Stimulated activated CD4-positive, alpha-beta T cell treated with anti-CD3 and anti-CD28 coated beads, Interleukin-2, amount 100 ng/mL, for 48 hours (primary cell): ENCODE data around the gene FRMD3.

ENCODE experiments used
- DNase-seq, 2 donors: peaks; one replicate each; pipeline ENCODE4 v3.0.0-alpha.2; 2020

Gene FRMD3

DNA sequence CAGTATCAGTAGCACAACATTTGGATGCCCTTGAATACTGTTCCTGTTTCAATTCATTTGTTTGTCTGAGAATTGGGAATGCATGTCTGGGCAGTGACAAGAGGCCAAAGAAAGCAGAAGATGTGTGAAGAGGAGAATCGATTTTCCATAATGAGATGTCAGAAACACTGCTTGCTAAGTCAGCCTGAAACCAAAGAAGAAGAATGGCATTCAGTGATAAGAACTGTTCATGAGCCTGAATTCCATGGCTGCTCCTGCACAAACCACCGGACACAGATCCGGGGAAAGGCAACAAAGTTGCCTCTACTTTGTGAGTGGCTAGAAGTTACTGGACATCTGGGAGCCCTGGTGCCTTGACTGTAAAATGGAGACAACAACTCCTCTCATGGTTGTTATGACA, 268.1 kb downstream of the FRMD3 start:
- DNase-seq = no peak

DNA sequence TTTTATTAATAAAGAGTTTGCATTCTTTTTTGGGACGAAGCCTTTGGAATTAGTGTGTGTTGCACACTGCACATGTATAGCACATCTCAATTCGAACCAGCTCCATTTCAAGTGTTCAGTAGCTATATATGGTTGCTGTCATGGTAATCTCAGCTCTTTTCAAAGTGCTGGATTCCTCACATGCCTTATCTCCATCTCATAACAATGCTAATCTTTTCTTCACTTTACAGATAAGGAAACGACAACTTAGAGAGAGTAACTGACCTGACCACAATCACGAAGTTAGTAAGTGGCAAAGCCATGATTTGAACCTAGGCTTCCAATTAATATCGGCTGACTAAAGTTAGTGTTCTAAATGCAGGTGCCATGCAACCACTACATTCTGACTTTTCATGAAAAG, 270.5 kb downstream of the FRMD3 start:
- DNase-seq = no peak

DNA sequence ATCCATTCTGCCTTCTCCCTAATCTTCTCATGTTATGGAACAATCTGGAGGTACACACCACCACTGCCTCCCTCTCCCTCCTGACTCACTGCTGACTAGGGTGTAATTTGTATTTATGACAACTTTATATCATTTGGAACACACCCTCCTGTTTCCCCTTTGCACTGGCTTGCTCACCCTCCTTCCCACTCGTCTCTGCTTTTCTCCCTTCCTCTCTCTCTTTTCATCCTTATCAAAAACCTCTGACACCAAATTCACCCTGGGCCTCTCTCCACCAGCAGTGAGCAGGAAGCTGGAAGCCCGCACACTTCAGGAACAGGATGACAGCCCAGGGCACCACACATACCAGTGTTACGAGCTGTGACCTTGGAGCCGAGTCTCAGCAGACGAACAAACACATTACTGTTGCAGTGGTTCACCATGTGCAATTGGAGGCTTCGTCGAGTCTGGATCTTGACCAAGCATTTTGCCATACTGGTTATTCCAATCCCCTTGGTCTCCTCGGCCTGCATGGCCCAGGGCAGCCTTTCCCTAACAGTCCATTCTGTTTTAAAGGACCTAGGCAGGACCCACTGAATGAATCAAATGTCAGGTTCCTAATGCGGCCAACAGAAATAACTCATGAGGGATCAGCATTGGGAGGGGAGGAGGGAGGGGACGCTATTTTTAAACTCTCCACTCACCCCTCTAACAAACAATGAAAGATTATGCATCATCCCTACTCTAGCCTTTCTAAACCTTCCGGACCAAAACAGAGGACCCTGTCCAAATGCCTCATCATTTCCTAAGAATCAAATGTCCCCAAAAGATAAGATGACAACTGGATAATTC, 271.3 kb downstream of the FRMD3 start:
- DNase-seq = no peak

DNA sequence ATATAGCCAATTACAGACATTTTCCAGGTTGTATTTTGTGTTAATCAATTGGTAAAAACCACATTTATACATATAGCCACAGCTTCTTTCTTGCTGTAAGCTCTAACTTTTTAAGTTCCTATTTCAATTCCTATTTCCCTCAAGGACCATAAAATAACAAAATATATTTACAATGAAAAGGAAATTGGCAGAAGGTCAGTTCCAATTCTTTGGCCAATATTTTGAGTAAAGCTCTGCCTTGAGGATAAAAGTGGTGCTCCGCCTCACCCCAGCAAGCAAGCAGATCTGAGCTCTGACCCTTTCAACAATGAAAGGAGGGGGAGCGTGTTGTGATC, 271.9 kb downstream of the FRMD3 start:
- DNase-seq = no peak

DNA sequence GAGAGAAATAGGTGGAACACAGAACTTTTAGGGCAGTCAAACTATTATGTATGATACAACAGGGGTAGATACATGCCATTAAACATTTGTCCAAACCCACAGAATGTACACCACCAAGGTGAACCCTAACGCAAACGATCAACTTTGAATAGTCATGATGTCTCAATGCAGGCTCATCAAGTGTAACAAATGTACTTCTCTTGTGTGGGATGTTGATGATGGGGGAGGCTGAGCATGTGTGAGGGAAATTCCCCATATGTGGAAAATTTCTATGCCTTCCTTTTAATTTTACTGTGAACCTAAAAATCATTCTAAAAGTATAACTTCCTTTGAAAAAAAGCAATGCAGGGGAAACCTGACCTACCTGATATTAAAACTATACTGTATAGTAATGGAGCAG, 273.9 kb downstream of the FRMD3 start:
- DNase-seq = no peak

DNA sequence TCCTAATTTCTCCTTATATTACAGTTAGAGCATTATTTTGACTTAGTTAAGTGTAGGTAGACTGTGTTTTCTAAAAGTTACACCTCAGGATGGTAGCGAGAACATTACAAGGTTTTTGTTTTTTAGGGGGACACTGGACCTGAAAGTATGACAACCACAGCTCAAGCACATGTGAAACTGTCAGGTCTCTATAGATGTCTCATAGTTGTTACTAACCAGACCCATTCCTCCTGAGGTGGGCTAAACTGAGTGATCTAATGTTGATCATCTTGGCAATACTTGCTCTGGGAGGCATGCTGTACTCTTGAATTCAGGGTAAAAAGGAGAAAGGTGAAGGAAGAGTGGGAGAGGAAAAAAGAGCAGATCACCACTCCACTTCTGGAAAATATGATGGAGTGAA, 278.6 kb downstream of the FRMD3 start:
- DNase-seq = no peak

DNA sequence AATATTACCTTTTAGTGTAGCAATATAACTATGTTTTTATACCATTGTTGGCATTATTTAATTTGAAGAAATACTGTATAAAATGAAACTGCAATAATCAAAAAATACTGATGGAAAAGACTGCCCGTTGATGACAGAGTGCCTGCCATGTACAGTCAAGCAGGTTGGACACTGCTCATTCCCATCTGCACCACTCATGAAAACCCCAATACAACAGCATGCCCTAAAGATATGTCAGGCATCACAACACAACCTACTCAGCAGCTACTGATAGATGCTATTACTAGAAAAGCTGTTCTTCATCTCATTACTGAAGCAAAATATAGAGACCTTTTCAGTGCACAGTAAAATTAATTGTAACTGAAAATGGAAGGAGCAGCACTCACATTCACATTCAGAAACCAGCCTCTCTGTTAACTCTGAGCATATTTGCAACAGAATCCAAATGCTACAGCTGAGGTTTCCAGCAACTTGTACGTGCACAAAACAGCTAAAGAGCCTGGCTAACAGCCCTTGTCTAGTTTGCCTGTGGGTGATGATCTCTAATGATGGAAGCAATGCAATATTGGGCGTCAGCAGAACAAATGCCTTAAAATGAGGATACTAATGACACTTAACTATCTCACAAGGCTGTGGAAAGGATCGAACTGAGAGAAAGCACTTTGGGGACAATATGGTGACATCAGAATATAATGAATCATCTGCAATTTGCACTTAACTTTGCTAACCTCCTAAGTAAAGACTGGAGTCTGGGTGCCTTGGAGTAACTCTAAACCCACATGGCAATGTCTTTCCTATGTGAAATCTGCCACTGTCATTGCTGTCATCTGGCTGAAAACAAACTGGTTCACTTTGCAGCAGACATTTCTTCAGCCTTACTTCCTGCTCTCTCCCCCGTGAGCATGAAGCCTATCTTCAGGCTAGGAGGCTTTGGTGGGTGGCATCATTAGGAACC, 280.0 kb downstream of the FRMD3 start:
- no peak for DNase-seq

DNA sequence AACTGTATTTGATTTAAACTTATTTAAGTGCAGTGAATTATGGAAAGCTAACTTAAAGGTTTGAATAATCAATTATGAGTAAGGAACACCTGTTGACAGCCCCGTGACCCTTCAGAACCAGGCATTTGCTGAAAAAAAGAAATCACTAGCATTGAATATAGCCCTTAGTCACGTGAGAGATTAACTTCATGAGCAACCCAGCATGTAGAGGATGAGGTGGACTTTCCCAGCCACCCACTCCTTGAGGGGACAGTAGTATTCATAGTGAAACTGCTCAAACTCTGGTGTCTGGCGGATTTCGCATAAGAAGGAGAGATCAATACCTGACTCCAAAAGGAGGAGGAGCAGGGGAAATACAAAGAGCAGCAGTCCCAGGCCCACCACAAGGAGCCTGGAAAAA, 290.5 kb downstream of the FRMD3 start:
- no peak for DNase-seq

DNA sequence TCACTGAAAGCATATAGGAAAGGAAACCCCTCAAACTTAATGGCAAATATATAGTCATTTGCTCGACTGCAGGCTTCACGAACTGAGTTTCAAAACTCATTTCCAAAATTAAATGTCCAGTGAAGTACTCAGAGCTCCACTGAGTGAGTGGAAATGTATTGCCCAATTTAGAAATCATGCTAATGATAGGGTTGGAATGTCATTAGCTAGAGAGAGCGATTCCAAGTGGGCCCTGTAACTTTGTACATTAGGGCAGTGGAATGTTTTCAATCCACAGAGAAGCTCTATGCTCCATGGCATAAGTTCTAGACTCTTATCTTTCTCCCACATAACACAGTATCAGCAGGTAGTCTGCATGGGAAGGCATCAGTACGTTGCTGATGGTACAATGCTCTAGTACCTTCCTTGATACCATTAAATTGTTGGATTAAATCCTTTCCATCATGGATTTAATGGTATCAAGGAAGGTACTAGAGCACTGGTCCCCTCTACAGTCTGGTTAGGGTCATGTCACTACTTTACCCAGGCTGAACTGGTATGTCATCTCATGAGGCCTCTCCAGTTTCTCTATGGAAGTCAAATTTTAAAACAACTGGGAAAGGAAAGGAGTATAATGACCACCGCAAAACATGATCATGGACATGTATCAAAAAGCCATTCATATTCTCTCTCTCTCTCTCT, 292.1 kb downstream of the FRMD3 start:
- DNase-seq = no peak

DNA sequence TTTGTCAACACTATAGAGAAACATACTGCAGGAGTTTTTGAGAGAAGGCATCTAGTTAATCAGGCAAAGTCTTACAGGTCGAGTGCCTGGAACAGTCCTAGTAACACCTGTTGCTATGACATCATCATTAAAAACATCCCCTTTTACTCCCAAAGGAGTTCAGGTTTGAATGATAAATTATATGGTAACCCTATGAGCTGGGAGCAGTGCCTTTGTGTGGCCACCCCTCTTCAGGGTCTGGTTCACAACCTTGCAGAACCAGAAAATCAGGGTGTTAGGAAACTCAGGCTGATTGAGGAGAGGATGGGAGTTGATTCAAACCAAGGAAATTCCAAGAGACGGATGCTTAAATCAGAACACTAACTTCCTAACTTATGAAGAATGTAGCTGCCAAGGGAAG, 296.1 kb downstream of the FRMD3 start:
- no peak for DNase-seq

DNA sequence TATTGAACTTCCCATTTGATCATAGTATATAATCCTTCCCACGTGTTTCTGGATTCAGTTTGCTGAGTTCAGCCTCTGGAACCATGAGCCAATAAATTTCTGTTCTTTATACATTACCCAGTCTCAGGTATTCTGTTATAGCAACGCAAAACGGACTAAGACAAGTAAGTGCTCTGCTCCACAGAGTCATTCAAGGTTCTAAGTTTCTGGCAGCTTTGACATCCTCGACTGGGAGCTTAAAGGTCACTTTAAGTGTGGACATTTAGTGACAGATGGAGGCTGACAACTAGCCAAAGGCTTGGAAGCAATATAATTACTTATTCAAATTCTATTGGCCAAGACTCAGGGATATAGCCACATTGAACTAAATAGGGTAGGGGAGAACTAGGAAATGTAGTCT, 297.5 kb downstream of the FRMD3 start:
- DNase-seq = no peak

DNA sequence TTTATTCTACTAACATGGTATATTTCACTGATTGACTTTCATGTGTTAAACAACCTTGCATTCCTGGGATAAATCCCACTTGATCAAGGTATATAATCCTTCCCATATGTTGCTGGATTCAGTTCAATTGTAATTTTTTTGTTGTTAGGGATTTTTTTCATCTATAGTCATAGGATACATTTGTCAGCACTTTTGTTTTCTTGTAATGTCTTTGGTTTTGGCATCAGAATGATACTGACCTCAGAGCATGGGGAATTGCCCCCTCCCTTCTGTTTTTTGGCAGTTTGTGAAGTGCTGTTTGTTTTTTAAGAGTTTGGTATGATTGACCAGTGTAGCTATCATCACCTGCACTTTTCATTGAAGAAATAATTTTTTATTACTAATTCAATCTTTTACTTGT, 298.5 kb downstream of the FRMD3 start:
- DNase-seq = no peak

DNA sequence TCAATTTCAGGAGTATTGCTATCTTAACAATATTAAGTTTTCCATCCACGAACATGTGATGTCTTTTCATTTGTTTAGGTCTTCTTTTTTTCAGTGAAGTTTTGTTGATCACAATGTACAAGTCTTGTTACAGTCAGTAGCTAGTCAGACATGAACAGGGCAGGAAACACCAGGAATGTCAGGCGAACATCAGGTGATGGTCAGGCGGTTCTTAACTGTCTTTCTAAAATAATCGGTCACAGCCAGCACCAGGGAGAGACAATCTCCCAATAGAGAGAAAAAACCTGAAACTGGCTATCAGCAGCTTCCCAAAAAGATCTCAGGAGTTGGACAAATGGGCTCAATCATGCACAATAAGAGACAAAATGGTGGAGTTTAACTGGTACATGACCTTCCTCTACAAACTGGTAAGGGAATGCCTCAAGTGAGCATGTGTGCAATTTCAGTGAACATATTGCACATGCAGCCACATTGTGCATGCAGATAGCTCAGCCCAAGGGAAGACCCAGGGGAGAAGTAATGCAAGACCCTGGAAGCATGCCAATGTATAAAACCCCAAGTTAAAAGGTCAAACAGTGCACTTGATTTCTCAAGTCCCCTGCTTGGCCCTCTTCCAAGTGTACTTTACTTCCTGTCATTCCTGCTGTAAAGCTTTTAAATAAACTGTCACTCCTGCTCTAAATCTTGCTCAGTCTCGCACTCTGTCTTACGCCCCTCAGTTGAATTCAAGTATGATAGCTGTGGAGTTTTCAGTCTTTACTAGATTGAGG, 299.1 kb downstream of the FRMD3 start:
- no peak for DNase-seq

DNA sequence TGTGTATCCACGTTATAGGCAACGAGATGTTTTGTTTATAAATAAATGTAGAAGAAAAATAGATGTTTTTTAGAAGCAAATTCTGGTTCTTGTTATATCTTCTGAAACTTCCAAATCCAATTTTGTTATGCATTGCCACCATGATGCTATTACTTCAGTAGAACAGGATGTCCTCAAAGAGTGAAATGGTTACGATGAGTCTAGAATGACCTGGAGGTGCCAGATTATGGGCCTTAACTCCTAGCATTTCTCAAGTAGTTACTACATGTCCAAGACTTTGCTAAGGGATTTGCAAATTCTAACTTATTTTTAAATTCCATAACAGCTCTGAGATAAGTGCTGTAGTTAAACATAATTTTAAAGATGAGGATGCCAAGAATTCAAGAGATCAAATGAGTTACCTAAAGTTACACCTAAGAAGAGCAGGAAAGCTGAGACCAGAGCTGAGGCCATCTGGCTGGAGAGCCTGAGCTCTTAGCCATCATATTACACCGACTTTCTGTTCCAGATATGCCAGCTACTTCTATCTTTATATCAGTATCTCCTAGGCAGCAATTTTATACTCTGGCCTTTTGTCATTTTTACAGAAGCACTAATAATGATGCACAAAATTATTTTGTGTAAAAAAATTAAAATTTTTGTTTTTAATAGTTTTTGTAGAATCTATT, 302.0 kb downstream of the FRMD3 start:
- DNase-seq = no peak

DNA sequence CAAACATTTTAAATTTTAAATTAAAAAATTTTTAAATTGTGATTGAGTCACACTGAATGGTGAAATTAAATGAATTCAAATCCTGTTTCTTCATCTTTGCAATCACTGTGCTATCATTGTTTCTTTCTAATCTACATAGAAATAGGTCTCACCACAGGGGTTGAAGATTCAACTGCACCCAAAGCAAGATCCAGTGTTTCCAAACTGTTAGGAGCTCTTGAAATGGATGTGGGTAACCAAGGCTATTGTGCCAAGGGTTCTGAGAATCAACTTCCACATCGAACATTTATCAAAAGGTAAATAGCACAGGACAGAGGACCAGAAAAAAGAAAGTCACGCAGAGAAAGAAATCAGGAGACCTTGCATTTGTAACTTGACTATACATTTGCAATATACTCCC, 302.7 kb downstream of the FRMD3 start:
- no peak for DNase-seq

DNA sequence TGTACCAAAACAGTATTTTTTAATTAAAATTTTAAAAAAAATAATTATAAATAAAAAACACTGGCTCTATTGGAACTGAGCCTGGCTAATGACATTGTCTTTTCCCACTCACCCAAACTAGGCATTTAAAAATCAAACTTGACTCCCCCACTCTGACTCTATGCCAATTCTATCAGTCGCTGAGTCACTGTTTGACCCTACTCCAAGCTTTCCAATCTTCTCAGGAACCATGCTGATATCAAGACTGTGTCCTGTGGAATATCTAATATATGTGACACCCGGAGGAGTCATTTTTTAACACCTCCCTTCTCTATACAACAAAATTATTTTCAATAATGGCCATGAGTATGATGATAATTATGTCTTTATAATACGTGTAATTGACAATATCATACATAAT, 303.7 kb downstream of the FRMD3 start:
- no peak for DNase-seq

DNA sequence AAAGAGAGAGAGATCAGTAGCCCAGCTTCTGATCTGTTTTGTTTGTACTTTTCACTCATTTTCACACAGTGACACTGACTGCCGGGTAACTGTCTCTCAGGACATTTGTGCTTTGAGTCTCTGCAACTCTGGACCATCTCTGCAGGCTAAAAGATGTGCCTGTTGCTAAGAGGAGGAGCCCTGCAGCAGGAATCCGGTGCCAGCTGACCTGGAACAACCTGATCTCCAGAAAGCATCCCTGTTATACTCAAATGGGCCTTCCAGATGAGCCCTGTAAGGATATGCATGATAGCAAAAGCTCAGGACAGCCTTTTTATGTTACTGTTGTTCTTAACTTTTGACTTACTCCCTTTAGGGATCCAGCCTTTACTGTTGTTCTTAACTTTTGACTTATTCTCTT, 304.6 kb downstream of the FRMD3 start:
- DNase-seq = no peak

DNA sequence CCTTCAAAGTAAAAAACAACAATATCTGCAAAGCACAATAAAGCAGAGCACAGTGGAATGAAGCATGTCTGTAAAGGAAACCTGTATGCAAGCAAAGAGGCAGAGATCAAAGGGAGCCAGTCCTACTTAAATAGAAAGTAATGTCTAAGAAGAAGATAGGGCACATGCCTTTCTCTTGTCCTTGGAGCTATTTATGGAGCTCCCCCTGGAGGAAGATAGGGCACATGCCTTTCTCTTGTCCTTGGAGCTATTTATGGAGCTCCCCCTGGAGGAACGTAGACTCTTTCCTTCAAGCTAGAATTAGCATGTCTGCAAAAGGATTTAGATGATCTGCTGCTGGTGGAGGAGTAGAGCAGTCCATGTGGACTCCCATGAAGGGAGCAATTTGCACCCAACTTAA, 307.2 kb downstream of the FRMD3 start:
- no peak for DNase-seq

DNA sequence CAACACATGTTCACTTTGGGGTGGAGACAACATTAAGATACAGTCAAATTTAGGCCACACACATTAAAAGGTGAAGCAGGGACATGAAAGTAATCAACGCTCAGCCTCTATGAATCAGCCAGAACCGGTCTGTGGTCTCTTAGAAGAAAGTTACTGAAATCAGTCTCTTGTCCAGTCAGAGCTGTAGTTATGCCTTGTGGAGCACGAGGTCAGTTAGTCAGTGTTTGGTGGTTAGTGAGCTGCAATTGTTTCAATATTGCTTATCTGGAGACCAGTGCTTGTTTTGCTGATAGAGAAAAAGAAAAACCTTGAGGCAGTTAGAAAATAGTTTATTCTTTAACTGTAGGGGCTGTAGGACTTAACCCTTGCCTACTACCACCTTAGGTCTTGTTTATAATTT, 317.5 kb downstream of the FRMD3 start:
- DNase-seq = no peak

DNA sequence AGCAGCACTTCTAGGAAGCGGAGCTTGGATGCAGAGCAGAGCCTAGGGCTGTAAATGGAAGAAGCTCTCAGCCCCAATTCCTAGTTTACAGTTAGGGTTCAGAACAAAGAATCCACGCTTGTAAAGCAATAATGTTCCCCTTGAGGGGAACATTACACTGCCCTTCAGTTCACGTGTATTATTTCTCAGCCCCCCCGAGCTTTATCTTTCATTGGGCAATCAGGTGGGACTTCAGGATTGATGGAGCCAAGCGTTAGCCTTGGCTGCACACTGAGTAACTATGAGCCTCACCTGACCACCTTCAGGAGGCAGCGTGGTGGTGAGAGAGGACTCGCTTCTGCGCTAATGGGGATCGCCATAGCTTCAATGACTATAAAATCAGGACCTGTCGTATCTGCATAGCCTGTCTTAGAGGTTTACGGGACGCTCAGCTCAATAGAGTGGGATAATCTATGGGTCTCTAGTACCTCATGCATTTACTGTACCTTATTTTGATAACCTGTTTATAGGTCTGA, 318.2 kb downstream of the FRMD3 start:
- no peak for DNase-seq

DNA sequence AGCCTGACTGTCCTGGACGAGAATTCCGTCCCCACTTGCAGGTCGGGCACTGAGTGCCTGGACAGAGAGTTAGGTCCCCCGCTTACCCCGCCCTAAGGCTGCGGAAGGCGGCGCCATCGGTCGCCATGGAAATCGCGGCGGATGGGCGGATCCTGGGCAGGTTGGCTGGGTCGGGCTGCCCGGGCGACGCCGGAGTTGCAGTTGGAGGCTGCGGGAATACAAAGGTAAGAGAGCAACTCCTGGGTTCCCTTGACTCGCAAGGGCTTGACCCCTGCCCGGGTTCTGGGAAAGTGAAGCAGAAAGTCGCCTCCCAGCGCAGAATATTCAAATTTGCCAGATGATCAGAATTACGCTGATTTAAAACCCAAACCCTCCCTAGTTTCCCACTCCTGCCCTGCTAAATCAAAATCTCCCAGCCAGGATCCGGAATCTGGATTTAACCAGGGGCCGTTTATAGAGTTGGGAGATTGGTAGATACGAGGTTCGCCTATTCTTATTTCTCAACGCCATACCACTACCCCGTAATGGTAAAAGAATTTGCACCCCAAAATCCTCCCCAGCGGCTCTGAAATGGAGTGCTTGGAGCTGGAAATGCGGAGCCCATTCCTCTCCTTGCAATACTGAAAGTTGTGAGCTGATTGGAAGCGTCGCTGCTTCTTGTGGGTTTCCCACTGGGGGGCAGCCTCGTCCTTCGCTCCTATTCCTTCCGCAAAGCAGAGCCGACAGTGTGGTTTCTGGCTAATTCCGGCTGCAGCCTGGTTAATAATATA, 318.9 kb downstream of the FRMD3 start:
- no peak for DNase-seq
